Immature natural killer cell (primary cell): Measurements from ENCODE around the gene COL4A2. TPM values are rescaled to one million over a fixed set of nuclear protein-coding genes. Genes with fewer than 3 reads are reported as not detected.

ENCODE experiments used
- DNase-seq, 3 donors: peaks; one replicate each; pipeline ENCODE4 v3.0.0; 2022; ENCODE audit warnings: mixed read lengths in 1 of 3
- H3K27ac Mint-ChIP-seq, 6 donors: one replicate each; pipeline ENCODE4 v1.8.0; 2020; ENCODE audit warnings: mixed read lengths in 6 of 6, mild to moderate bottlenecking in 5 of 6, inconsistent platforms in 4 of 6, moderate library complexity in 3 of 6
- H3K27me3 Mint-ChIP-seq, 3 donors: one replicate each; pipeline ENCODE4 v1.8.0; 2020 to 2021; ENCODE audit warnings: low read depth in 3 of 3, mild to moderate bottlenecking in 3 of 3, mixed read lengths in 3 of 3, moderate library complexity in 3 of 3, inconsistent platforms in 1 of 3
- H3K36me3 Mint-ChIP-seq, 3 donors: one replicate each; pipeline ENCODE4 v1.8.0; 2020; ENCODE audit warnings: mixed read lengths in 3 of 3, inconsistent platforms in 2 of 3, mild to moderate bottlenecking in 2 of 3
- H3K4me1 Mint-ChIP-seq, 2 donors: one replicate each; pipeline ENCODE4 v1.8.0; 2020; ENCODE audit warnings: inconsistent platforms in 2 of 2, mild to moderate bottlenecking in 2 of 2, mixed read lengths in 2 of 2, moderate library complexity in 1 of 2
- H3K4me3 Mint-ChIP-seq, 5 donors: one replicate each; pipeline ENCODE4 v1.8.0; 2020; ENCODE audit warnings: mild to moderate bottlenecking in 5 of 5, mixed read lengths in 5 of 5, inconsistent platforms in 3 of 5, moderate library complexity in 3 of 5
- H3K9me3 Mint-ChIP-seq, 6 donors: one replicate each; pipeline ENCODE4 v1.8.0; 2020; ENCODE audit warnings: mild to moderate bottlenecking in 6 of 6, mixed read lengths in 6 of 6, inconsistent platforms in 4 of 6, moderate library complexity in 3 of 6
- polyA plus RNA-seq, 3 donors: library from polyadenylated mRNA; unstranded; fragments of 300-500 nt; fragmentation: Illumina TruSeq; gene quantifications; one replicate each; pipeline ENCODE4 v1.2.3, GENCODE V29; 2021

Gene COL4A2
- polyA plus RNA-seq, 3 donors from 2014 or later, result not detected

DNA sequence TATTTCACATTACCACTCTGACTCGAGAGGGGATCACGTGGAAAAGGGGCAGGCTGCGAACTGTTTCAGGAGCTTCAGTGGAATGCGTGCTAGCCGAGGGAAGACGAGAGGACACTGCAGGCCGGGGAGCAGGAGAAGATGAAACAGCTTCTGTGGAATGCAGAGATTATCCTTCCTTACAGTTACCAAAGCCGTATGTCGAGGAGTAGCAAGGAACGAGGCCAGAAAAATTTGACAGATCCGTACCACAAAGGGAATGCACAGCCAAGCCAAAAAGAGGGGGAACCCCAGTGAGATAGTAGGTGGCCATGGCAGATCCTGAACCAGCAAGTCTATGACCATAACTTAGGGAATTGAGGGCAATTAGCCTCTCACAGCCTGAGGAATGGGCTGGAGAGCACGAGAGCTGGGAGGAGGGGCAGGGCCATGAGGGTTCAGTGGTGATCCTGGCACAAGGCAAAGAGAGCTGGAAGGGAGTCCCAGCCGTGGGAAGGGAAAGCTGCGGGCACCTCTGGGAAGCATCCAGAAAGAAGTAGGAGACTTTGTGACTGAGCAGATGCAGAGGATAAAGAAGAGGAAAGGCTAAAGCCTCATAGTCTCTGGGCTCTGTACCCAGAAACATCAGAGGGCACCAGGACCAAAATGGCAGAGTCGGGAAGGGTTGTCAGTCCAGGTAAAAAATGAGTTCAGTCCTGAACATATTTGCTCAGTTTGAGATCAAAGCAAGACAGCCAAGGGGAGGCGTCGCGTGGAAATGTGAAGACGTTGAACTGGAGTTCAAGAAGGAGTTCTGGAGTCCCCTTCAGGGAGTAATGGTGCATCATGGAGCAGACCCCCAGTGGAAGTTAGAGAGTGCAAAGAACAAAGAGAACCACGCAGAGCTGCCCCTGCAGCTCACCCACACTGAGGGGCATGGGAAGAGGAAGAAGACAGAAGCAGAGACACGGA is 5.2 kb upstream of the COL4A2 start:
- no peaks in the 10 kb centered on the region for H3K36me3 Mint-ChIP-seq
- peaks cover 0 to 2% (median 0%) of the 10 kb centered on the region in 6 donors for H3K9me3 Mint-ChIP-seq
- no peaks in the 10 kb centered on the region for H3K4me1 Mint-ChIP-seq
- no peak overlapping the region for H3K27ac Mint-ChIP-seq
- DNase-seq, result no peak
- H3K4me3 Mint-ChIP-seq, result no peak overlapping the region
- peaks cover 11 to 21% (median 20%) of the 10 kb centered on the region in 3 donors for H3K27me3 Mint-ChIP-seq

DNA sequence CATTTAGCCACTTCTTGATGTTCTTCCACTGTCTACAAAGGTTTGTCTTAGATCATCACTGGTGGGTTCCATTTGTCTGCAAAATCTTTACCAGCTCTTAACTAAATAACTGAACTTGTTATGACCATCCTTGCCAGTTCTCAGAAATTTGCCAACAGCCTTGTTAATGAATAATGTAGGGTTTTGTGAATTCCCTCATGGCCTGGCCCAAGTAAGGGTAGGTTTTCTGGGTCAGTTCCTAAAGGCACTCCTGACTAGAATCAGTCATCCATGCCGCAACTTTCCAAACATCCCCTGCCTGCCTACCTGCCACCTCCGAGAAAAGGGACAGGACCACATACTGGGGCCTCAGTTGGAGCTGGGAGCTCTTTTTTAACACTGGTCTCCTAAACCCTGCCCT is 4.1 kb upstream of the COL4A2 start:
- Mint-ChIP-seq H3K27me3 (peaks cover 5 to 22% (median 16%) of the 10 kb centered on the region in 3 donors), H3K4me3 (no peak overlapping the region), H3K27ac (no peak overlapping the region), H3K36me3 (no peaks in the 10 kb centered on the region), H3K4me1 (no peaks in the 10 kb centered on the region), H3K9me3 (peaks cover 0 to 2% (median 0%) of the 10 kb centered on the region in 6 donors)
- no peak for DNase-seq

DNA sequence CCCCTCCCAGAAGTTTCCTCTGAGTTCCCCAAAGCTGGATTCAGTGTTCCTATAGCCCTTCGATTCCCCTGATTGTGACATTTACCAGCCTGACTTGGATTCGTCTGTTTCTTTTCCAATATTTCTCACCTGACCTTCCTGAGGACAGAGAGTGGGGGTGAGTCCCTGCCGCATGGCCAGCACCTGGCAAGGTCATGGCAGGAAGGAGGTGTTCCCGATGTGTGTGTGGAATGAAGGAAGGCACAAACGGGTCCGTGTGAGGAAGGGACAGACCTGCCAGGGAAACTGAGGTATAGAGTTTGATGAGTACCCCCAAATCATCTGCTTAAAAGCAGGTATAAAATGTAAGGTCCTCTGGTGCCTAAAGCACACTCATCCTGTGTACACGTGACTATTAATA is 3.4 kb upstream of the COL4A2 start:
- Mint-ChIP-seq H3K4me3 (no peak overlapping the region), H3K4me1 (no peaks in the 10 kb centered on the region), H3K9me3 (peaks cover 0 to 2% (median 0%) of the 10 kb centered on the region in 6 donors), H3K27me3 (peaks cover 6 to 26% (median 16%) of the 10 kb centered on the region in 3 donors), H3K27ac (no peak overlapping the region), H3K36me3 (no peaks in the 10 kb centered on the region)
- no peak for DNase-seq

DNA sequence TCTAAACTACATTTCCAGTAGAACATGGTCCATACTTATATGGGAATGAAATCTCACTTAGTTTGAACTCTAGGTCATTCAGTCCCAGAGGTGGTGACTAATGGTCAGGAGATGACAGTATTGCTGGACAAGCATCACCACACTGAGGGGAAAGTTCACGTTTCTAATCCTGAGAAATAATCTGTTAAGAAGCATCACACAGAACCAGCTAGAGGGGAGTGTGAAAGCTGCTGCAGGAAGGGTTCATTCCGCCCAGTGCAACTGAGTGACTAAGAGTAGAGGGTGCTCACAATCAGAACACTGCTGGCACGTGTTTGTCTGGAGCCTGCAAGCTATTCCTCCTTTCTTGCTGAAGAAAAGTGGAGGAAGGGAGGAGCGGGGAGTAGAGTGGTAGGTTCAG is 2.8 kb upstream of the COL4A2 start:
- peaks cover 6 to 26% (median 18%) of the 10 kb centered on the region in 3 donors for H3K27me3 Mint-ChIP-seq

DNA sequence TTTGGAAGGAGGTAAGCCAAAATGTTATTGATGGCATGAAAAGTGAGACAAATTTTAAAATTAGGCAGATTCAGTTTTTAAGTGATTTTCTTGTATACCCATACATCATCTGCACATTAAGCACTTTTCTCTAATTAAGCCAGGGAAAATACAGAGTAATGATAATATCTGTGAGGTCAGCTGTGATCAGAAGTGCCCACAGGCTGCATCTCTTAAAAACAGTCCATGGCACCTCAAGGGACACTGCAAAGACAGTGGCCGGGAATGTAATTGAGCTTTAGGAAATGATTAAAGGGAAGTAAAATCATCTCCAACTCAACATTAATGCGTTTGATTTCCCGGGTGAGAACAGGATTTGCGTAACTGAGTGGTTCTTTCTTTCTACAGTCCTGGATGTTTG is 2.1 kb upstream of the COL4A2 start:
- H3K4me1 Mint-ChIP-seq, result no peaks in the 10 kb centered on the region
- no peak for DNase-seq
- H3K9me3 Mint-ChIP-seq, result peaks cover 0 to 2% (median 0%) of the 10 kb centered on the region in 6 donors
- H3K36me3 Mint-ChIP-seq, result no peaks in the 10 kb centered on the region
- H3K27me3 Mint-ChIP-seq, result peaks cover 6 to 31% (median 14%) of the 10 kb centered on the region in 3 donors
- no peak overlapping the region for H3K4me3 Mint-ChIP-seq
- H3K27ac Mint-ChIP-seq, result no peak overlapping the region

More for the DNA sequence above, 2.8 kb upstream of the COL4A2 start:
- no peak overlapping the region for H3K27ac Mint-ChIP-seq
- H3K4me1 Mint-ChIP-seq, result no peaks in the 10 kb centered on the region
- DNase-seq, result no peak
- no peaks in the 10 kb centered on the region for H3K36me3 Mint-ChIP-seq
- H3K4me3 Mint-ChIP-seq, result no peak overlapping the region
- peaks cover 0 to 2% (median 0%) of the 10 kb centered on the region in 6 donors for H3K9me3 Mint-ChIP-seq

DNA sequence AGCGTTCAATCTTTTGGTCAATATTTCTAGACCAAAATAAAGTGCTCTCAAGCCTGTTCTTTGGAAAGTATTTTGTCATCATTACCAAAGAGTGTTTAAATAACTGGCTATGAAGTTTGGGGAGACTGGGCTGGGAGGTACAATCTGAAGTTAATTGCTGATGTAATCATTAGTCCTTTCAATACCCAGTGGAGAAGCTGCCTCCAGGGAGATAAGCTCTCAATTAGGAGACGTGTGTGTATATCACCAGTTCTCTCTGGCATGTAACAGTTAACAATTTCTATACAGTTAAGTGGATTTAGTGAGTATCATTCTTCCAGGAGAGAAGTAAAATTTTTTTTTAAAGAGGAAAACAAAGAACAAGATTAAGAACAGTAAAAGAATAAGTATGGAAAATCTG is 1.5 kb upstream of the COL4A2 start:
- no peak for DNase-seq
- no peaks in the 10 kb centered on the region for H3K36me3 Mint-ChIP-seq
- no peak overlapping the region for H3K4me3 Mint-ChIP-seq
- H3K27me3 Mint-ChIP-seq, result peaks cover 6 to 30% (median 14%) of the 10 kb centered on the region in 3 donors
- H3K4me1 Mint-ChIP-seq, result no peaks in the 10 kb centered on the region
- H3K9me3 Mint-ChIP-seq, result peaks cover 0 to 2% (median 0%) of the 10 kb centered on the region in 6 donors
- no peak overlapping the region for H3K27ac Mint-ChIP-seq

DNA sequence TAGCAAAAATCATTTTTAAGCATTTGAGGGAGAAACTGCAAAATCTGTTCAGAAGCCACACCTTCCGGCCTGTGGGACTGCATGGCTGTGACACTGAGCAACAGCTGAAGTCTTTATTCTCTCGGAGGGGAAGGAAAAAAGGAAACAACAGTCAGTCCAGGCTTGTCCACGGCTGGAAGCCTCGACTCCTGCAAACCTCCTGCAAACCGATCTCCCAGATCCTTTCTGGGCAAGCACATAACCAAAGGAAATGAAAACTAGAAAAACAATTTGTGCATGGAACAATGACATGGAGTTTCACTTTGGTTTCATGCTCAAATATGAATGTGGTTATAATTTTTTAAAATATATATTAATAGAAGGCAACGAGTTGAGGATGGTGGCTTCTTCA is 1.1 kb upstream of the COL4A2 start:
- Mint-ChIP-seq H3K4me3 (no peak overlapping the region), H3K36me3 (no peaks in the 10 kb centered on the region), H3K4me1 (no peaks in the 10 kb centered on the region), H3K27me3 (peaks cover 6 to 31% (median 14%) of the 10 kb centered on the region in 3 donors), H3K9me3 (peaks cover 0 to 2% (median 0%) of the 10 kb centered on the region in 6 donors), H3K27ac (no peak overlapping the region)
- DNase-seq, result no peak

DNA sequence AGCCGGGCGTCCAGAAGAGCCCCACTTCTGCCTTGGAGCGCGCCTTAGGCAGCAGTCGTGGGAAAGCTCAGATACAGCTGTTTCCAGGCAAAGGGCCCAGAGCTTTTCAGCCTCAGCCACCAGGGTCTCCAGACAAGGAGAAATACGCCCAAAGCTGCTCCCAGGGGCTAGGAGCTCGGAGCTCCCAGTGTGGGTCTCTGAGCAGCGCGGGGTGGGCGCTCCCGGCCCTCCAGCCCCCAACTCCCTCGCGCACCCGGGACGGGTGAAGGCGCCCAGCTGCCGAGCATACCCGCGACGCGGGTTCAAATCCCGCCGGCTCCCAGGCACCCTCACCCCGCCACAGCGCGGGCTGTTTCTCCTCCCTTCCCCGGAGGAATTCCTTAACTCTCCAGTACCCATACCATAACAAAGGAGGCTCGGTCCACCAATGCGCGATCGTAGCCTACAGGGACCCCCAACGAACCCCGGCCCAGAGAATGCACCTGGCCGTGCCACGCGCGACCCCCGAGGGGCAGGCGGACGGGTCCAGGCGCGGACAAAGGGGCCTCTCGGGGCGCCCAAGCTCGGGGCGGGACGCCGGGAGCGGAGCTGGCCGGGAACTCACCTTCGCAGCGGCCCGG is 634 bp upstream of the COL4A2 start:
- no peak overlapping the region for H3K4me3 Mint-ChIP-seq
- peaks cover 6 to 32% (median 14%) of the 10 kb centered on the region in 3 donors for H3K27me3 Mint-ChIP-seq
- H3K36me3 Mint-ChIP-seq, result no peaks in the 10 kb centered on the region
- no peaks in the 10 kb centered on the region for H3K4me1 Mint-ChIP-seq
- H3K9me3 Mint-ChIP-seq, result peaks cover 0 to 2% (median 0%) of the 10 kb centered on the region in 6 donors
- no peak for DNase-seq
- H3K27ac Mint-ChIP-seq, result no peak overlapping the region

DNA sequence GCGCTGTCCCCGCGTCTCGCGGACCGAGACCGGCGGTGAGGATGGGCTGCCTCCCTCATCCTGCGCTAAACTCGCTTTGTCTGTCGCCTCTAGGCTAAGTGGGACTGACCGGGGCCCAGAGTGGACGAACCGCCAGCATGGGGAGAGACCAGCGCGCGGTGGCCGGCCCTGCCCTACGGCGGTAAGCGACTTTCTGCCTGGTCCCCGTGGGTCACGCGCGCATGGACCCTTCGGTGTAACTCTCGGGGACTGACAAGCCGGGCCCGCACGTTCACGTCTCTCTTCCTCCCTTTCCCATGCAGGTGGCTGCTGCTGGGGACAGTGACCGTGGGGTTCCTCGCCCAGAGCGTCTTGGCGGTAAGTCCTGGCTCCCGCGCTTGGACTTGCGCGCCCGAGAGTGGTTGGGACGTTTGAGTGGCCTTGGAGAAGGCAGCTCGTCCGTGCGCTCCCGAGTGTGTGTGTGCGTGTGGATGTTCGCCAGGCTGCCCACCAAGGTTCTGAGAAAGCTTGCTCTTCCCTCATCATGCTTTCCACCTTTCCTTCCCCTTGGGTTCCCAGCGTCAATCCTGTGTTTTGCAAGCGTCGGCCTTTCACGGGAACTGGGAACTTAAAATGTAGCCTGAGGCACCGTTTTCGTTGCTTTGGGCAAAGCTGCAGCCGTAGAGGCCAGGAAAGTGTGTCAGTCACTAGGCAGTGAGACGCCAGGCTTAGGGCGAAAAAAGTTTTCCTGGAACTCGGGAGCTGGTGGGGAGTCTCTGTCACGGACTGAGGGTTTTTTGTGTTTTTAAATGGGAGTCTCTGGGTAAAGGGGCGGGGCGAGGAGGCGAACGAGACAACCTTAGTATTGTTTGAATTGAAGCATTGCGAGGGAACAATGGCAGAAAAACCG is 927 bp downstream of the COL4A2 start:
- DNase-seq, result no peak
- Mint-ChIP-seq H3K36me3 (no peaks in the 10 kb centered on the region), H3K4me3 (no peak overlapping the region), H3K27ac (no peak overlapping the region), H3K4me1 (no peaks in the 10 kb centered on the region), H3K9me3 (peaks cover 0 to 5% (median 0%) of the 10 kb centered on the region in 6 donors), H3K27me3 (peaks cover 6 to 30% (median 18%) of the 10 kb centered on the region in 3 donors)

DNA sequence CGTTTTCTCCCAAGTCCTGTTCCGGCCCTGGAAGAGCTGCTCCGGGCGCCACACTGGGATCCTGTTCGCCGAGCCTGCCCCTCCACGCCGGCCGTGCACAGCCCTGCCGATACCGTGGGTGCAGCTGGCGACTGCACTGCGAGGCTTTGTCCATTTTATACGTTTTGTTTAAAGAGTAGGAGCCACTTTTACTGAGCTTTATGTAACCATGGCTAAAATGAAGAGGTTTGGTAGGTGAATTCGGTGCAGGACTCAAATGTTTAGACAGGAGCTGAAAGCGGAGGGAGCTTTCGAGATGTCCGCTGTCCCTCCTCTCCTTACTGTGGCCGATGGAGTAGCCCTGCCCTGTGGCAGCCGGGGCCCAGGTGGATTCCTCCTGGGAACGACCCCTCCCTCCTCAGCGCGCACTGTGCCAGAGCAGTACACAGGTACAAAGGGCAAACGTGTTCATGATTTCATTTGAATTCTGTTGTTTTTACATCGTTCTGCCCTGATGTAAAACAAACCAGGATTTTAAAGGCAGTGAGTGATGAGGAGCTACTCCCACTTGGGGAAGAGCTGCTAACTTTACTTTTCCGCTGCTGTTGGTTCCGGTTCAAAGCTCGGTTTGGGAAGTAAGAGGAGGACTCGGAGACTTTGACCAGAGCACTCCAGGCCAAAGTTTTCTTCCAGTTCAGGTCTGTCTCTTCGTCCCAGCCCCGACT is 1.7 kb downstream of the COL4A2 start:
- Mint-ChIP-seq H3K4me1 (no peaks in the 10 kb centered on the region), H3K9me3 (peaks cover 0 to 5% (median 0%) of the 10 kb centered on the region in 6 donors), H3K27me3 (peaks cover 4 to 28% (median 18%) of the 10 kb centered on the region in 3 donors), H3K27ac (no peak overlapping the region), H3K4me3 (no peak overlapping the region), H3K36me3 (no peaks in the 10 kb centered on the region)
- DNase-seq, result no peak

DNA sequence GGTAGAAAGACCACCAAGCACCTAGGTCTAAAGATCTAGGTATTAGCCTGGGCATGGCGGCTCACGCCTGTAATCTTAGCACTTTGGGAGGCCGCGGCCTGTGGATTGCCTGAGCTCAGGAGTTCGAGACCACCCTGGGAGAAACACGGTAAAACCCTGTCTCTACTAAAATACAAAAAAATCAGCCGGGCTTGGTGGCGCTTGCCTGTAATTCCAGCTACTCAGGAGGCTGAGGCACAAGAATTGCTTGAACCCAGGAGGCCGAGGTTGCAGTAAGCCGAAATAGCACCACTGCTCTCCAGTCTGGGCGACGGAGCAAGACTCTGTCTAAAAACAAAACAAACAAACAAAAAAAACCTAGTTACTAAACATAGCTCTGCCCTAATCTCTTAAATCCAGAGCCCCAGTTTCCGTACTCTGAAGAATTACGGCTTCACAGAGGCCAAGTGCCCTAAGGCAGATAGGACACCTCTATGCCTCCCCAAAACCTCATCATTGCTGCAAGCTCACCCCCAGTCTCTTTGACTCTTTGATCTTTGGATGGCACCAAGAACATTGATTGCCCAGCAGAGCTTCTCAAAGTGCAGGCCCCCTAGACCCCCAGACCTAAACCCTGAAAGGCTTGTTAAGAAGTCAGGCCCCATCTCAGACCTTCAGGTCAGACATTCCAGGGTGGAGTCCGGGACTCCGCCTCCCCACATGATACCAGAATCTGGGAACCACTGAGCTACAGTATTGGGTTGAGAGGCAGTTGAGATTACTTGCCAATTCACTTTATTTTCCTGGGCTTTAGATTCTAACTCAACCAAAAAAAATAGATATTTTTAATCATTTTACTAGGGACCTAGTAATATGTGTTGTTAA is 2.8 kb downstream of the COL4A2 start:
- Mint-ChIP-seq H3K36me3 (no peaks in the 10 kb centered on the region), H3K9me3 (peaks cover 0 to 5% (median 0%) of the 10 kb centered on the region in 6 donors), H3K4me3 (no peak overlapping the region), H3K4me1 (no peaks in the 10 kb centered on the region), H3K27me3 (peaks cover 4 to 28% (median 14%) of the 10 kb centered on the region in 3 donors), H3K27ac (no peak overlapping the region)
- DNase-seq, result no peak
